Femur (tissue), 1 donor: Measurements from ENCODE around the gene PLA2G4C.

Experiments used
- DNase-seq: peaks from one replicate; pipeline ENCODE4 v3.0.0-alpha.2; 2017

The PLA2G4C gene

GRCh38 chr19:48110350-48110966 lies at the start of gene PLA2G4C:
Gene PLA2G4C (minus strand): TSS chr19:48110817. CDS start chr19:48106529, 4,288 bp downstream.
- peak; percentile 91 for DNase-seq

- DNase-seq = no peak
Measured at GRCh38 chr19:48158210-48158790, 47.7 kb upstream of the PLA2G4C start.

DNA sequence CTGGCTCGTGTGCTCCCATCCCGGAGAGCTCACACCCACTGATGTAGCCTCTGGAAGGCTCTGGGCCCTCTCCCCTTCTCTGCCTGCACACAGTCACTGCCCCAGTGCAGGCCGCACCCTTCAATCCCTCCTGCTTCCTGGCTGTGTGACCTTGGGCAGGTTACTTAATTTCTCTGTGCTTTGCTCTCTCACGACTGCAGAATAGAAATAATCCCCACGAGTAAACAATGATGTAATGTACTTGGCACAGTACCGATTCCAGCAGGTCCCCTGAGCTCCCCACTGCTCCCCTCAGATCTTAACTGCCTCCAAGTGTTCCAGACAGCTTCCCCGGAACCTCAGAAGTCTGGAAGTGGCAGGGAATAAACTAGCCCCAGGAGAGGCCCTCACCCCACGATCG lies 43.4 kb upstream of the PLA2G4C start:
- DNase-seq = no peak

DNA sequence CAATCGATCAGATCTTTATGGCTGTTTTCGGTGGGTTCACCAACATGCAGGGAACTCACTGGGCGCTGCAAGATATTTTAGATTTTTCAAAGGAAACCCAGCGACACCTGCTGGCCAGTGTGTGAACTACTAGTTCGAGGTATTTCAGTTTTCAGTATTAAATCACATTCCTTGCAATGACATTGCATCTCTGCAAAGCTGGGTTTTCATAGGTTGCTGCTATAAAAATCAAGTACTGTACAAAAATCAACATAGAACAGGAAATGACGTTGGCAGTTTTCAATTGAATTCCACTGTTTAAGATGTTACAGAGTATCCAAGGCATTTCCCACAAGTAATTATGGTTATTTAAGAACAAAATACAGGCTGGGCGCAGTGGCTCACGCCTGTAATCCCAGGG lies 41.9 kb upstream of the PLA2G4C start:
- DNase-seq = peak; percentile 73

DNA sequence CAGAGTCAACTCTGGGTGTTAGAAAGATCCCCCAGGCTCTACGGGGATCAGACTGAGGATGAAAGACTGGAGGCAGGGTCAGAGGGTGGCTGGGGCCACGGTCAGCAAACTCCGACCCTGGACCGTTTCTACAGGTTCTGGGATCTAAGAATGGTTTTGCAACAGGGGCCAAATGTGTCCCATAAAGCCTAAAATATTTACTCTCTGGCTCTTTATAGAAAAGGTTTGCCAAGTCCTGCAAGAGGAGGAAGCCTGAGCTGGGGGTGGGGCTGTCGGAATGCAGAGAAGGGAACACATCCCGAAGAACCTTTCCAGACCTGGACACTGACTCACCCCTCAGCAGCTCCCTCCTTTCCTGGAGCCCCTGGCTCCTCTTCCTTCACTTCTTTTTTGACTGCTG lies 38.8 kb upstream of the PLA2G4C start:
- no peak for DNase-seq

- DNase-seq = no peak
Measured at GRCh38 chr19:48148576-48148975, 38.0 kb upstream of the PLA2G4C start.

GRCh38 chr19:48147597-48148175 lies 37.1 kb upstream of the PLA2G4C start:
- DNase-seq = no peak

DNA sequence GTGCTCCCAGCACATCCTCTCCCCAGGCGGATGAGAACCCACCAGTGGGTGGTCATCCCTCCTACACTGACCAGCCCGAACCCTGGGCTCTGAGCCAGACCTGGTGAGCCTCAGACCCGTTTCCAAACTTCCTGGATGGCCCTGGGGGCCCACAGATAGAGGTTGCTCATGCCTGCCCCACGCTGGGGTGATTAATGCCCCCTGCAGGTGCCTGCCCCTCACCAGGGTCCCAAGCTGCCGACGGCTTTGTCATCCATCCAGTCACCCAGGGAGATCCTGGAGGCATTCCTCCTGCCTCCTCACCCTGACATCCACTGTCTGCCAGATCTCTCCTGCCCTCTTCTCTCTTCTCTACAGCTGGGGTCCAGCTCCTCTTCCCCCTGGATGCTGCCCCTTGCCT lies 28.4 kb upstream of the PLA2G4C start:
- no peak for DNase-seq

DNA sequence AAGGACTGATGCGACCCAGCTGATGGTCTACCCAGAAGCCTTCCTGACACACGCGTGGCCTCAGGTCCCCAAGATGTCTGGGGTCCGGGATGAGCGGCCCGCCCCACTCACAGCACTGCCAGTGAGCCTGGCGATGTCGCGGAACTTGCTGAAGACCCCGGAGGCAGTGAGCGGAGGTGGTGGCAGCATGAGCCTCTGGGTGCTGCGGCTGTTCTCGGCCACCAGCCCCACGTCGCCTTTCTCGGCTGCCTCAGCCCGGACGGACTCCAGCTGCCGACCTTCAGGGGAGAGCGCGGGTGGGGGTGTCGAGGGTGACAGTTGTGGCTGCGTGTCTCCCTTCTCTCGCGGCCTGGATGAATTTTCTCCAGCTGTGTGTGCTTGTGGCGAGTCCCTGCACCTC lies 26.8 kb upstream of the PLA2G4C start:
- no peak for DNase-seq

GRCh38 chr19:48136547-48136946 lies 25.9 kb upstream of the PLA2G4C start:
- no peak for DNase-seq

- DNase-seq = peak; percentile 38
Measured at GRCh38 chr19:48135411-48135810, 24.8 kb upstream of the PLA2G4C start.

DNA sequence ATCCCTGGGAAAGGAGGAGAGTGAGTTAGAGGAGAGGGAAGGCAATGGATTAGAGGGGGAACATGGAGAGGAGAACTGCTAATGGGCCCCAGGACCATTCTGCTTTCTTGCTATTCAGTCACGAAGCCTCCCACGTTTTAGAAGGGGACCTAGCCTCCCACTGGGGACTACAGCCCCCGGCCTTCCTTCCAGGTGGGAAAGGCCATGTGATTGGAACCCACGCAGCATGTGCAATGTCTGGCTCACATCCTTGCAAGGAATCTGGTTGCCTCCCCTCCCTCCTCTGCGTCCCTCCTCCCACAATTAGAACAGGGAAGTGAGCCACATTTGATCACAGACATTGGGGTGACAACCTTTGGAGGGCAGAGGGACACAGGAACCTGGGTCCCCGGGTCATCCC lies 22.5 kb upstream of the PLA2G4C start:
- DNase-seq = no peak

GRCh38 chr19:48127561-48127960 lies 16.9 kb upstream of the PLA2G4C start:
- DNase-seq = no peak

DNA sequence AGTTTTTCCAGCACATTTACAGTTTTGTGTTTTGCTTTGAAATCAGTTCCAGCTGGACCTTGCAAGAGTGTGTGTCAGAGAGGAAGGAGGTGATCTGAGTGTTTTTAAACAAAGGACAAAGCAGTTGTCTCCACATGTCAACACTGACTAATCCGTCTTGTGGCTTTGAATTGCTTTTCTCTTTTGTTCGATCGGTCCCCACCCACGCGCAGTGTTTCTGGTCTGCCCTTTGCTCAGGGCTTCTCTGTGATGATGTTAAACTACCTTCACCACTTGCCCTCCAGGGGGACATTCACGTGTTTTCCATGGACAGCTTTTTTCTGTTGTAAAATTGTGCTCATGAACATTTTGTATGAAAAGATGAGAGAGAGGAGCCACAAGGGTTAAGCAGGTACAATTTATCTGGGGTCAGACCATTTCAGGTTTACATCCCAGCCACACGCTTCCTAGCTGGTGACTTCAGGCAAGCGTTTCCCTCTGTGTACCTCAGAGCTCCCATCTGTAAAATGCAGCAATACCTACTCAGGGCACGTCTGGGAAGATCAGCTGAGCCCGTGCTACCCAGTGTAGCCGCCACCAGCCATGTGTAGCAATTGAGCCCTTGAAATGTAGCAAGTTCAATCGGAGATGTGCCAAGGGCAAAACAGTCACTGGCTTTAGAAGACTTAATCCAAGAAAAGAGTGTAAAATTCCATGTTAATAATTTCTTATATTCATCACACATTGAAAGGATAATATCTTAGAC lies 13.5 kb upstream of the PLA2G4C start:
- DNase-seq = peak; percentile 8

- peak; percentile 15 for DNase-seq
Measured at GRCh38 chr19:48122421-48122820, 11.8 kb upstream of the PLA2G4C start.

GRCh38 chr19:48121909-48122371 lies 11.3 kb upstream of the PLA2G4C start:
- DNase-seq = peak; percentile 30

DNA sequence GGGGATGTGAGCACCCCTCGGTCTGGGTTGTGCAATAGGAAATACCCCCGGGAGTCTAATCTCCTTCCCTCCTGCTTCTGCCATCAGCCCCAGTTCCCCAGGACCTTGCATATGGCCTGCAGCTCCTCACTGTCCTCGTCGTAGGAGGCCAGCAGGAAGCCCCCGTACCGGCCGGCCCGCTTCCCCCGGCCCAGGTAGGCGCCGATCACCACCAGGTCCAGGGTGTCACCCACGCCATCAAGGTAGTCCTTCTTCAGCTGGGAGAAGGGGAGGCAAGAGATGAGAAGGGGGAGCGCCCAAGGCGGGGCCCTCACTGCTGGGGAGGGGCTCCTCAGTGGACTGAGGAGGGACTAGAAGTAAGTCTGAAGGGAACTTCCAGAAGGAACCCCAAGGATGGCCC lies 10.4 kb upstream of the PLA2G4C start:
- peak; percentile 5 for DNase-seq

DNA sequence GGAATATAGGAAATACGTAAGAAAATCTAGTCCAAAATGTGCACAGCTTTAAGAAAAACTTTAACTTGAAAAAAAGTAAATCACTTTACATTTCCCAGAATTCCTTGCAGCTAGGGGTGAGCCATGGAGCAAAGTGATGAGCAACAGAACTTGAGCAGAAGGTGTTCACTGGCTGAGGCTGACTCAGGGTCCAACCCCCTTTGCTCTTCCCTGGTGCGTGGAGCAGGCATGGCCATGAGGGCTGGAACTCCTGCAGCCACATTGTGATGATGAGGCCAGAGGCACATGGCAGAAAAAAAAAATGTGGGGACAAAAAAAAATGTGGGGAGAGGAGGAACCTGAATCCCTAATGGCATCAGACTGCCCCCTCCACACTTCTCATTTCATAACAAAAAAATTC lies 9.9 kb upstream of the PLA2G4C start:
- DNase-seq = no peak

- no peak for DNase-seq
Measured at GRCh38 chr19:48118131-48118517, 7.5 kb upstream of the PLA2G4C start.

- no peak for DNase-seq
Measured at GRCh38 chr19:48117515-48118130, 7.0 kb upstream of the PLA2G4C start.

GRCh38 chr19:48113190-48113917 lies 2.7 kb upstream of the PLA2G4C start:
- no peak for DNase-seq

DNA sequence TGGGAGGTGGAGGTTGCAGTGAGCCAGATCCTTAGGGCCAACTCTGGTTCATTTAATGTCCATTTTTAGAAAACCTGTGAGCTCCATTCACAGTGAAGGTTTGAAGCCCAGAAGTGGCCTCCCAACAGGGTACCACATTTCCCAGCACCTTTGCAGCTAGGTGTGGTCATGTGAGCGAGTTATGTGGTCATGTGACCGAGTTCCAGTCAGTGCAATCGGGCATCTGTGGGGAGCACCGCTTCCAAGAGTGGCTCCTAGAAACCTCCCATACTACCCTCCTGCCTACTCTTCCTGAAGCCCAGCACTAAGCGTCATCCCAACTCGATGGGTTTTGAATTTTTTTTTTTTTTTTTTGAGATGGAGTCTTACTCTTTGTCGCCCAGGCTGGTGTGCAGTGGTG lies 663 bp upstream of the PLA2G4C start:
- no peak for DNase-seq
